Large intestine (tissue), 3 donors: Measurements from ENCODE around the gene ZNF784. TPM values are rescaled to one million over a fixed set of nuclear protein-coding genes. Genes with fewer than 3 reads are reported as not detected.

ENCODE experiments used
- DNase-seq, 2 donors: peaks; one replicate each; pipeline versions ENCODE4 v3.0.0 to v3.0.0-alpha.2; 2013
- H3K27ac ChIP-seq: one replicate; pipeline ENCODE4 v1.5.1; 2013; ENCODE audit warnings: low read length
- H3K27me3 ChIP-seq: 2 replicates; pipeline ENCODE4 v1.6.1; 2013; ENCODE audit warnings: low read length; ENCODE audit not compliant: control insufficient read depth, insufficient read depth
- H3K36me3 ChIP-seq: 2 replicates; pipeline ENCODE4 v1.6.1; 2013; ENCODE audit warnings: low read length; ENCODE audit not compliant: control insufficient read depth, insufficient read depth
- H3K4me1 ChIP-seq: one replicate; pipeline ENCODE4 v1.6.1; 2013; ENCODE audit warnings: low read length; ENCODE audit not compliant: control insufficient read depth, insufficient read depth
- H3K4me3 ChIP-seq: one replicate; pipeline ENCODE4 v1.5.1; 2013; ENCODE audit warnings: low read length
- H3K9me3 ChIP-seq: one replicate; pipeline ENCODE4 v1.6.1; 2013; ENCODE audit warnings: mild to moderate bottlenecking, low read depth, low read length, moderate library complexity; ENCODE audit not compliant: control insufficient read depth
- WGBS: methylation state at CpG from one replicate; pipeline ENCODE4 v1.1.5; 2013; ENCODE audit warnings: low lambda C conversion rate; ENCODE audit not compliant: insufficient coverage; 5-methylcytosine and 5-hydroxymethylcytosine counted together
- polyA plus RNA-seq: library from polyadenylated mRNA; unstranded; fragments of 120-200 nt; gene quantifications from one replicate; pipeline ENCODE4 v1.2.1, GENCODE V29; 2013

Gene ZNF784
- polyA plus RNA-seq, 1 donor: 15.6 TPM

DNA sequence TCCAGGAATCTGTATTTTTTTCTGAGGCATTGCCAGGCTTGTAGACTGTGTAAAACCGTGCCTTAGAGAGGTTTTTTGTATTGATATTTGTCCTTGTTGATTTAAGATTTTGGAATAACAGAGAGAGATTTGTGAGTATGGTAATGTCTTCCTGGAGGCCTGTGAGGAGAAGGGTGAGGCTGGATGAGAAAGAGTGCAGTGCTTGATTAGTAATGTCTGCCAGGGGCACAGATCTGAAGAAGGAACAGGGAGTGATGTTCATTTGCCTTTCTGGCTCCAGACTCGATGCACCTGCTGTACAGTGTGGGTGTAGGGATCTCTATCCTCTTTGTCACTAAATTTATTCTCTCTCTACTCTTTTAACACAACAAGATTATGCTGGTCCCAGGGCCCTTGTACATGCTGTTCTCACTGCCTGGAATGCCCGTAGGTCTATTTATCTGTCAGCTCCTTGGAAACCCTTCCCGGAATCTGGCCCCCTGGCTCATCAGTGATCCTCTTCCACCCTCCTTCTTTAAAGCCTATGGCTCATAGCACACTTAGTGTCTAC is 29.3 kb downstream of the ZNF784 start:
- DNase-seq: no peak
- Histone ChIP-seq H3K9me3 (peaks cover 4% of the 10 kb centered on the region), H3K27me3 (no peaks in the 10 kb centered on the region), H3K4me3 (no peak overlapping the region), H3K36me3 (peaks cover 34% of the 10 kb centered on the region), H3K27ac (no peak overlapping the region), H3K4me1 (no peaks in the 10 kb centered on the region)
- no CpG with 5 or more reads among the region's 4 CpGs for WGBS

DNA sequence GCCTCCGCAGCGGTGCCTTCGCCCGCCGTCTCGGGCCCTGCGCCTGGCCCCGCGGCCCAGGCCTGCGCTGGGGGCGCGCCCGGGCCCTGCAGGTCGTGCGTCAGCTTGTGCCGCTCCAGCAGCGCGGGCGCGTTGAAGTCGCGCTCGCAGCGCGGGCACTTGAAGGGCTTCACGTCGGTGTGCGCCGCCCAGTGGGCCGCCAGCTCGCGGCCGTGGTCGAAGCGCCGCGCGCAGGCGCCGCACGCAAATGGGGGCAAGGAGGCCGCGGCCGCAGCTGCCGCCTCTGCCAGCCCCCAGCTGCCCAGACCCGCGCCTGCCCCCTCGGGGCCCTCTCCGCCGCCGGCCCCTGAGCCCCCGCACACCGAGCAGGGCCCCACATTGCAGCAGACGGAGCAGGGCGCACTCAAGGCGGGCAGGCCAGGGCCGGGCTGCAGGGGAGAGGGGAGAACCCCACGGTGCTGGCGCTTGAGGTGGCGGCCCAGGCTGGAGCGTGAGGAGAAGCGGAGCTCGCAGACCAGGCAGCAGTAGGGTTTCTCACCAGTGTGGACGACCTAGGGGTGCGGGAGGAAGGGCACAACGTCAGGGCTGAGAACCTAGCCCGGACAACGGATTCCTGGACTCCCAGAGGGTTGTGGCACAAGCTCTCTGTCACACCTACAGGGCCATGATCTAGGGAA is 31.1 kb downstream of the ZNF784 start:
- no peaks in the 10 kb centered on the region for H3K4me1 ChIP-seq
- H3K36me3 ChIP-seq: peaks cover 34% of the 10 kb centered on the region
- H3K27ac ChIP-seq: no peak overlapping the region
- H3K27me3 ChIP-seq: no peaks in the 10 kb centered on the region
- WGBS: no CpG with 5 or more reads among the region's 68 CpGs
- no peak overlapping the region for H3K4me3 ChIP-seq
- DNase-seq: no peak
- no peaks in the 10 kb centered on the region for H3K9me3 ChIP-seq

DNA sequence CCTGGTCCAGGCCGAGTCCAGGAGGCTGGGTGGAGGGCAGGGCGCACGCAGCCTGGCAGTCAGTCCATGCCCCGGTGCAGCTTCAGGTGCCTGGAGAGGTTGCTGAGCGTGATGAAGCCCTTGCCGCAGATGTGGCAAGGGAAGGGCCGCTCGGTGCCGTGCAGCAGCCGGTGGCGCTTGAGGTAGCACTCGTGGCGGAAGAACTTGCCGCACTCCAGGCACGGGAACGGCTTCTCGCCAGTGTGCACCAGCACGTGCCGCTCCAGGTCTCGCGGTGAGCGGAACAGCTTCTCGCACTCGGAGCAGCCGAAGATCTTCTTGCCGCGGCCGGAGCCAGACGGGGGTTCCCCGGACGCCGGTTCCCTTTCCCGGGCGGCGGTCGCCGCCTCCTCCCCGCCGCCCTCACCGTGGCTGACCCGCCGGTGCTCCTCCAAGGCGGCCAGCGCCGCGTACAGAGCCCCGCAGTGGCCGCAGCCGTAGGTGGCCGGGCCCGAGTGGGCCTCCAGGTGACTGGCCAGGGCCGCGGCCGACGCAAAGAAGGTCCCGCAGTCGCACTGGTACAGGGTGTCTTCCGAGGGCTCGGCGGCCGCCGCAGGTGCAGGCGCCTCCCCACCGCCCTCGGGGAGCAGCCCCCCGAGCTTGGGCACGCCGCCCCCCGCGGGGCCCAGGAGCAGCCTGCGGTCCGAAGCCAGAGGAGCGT is 31.8 kb downstream of the ZNF784 start:
- DNase-seq: no peak
- no peak overlapping the region for H3K4me3 ChIP-seq
- H3K4me1 ChIP-seq: no peaks in the 10 kb centered on the region
- H3K27ac ChIP-seq: no peak overlapping the region
- H3K27me3 ChIP-seq: no peaks in the 10 kb centered on the region
- no CpG with 5 or more reads among the region's 73 CpGs for WGBS
- peaks cover 33% of the 10 kb centered on the region for H3K36me3 ChIP-seq
- no peaks in the 10 kb centered on the region for H3K9me3 ChIP-seq

GRCh38 chr19:55591555-55591954 is 32.8 kb downstream of the ZNF784 start:
- no peaks in the 10 kb centered on the region for H3K27me3 ChIP-seq
- H3K9me3 ChIP-seq: no peaks in the 10 kb centered on the region
- peaks cover 28% of the 10 kb centered on the region for H3K36me3 ChIP-seq
- WGBS: no CpG with 5 or more reads among the region's 10 CpGs
- H3K4me3 ChIP-seq: no peak overlapping the region
- peaks cover 7% of the 10 kb centered on the region for H3K4me1 ChIP-seq
- H3K27ac ChIP-seq: no peak overlapping the region
- no peak for DNase-seq

DNA sequence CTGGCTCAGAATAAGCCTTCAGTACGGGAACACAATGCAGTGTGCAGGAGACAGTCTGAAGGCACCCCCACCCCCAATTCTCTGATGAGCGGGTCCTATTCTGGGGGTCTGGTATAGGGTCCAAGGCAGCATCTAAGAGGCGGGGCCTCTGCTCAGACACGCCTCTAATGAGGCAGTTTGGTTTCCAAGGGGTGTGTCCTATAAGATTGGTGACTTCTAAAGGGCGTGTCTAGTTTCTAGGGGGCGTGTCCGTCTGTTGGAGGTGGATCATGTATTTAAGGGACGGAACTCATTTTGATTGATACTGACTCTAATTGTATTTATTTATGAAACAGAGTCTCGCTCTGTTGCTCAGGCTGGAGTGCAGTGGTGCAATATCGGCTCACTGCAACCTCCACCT is 33.7 kb downstream of the ZNF784 start:
- Histone ChIP-seq H3K36me3 (peaks cover 19% of the 10 kb centered on the region), H3K9me3 (no peaks in the 10 kb centered on the region), H3K27ac (no peak overlapping the region), H3K4me3 (no peak overlapping the region), H3K27me3 (no peaks in the 10 kb centered on the region), H3K4me1 (peaks cover 12% of the 10 kb centered on the region)
- DNase-seq: no peak
- no CpG with 5 or more reads among the region's 10 CpGs for WGBS

DNA sequence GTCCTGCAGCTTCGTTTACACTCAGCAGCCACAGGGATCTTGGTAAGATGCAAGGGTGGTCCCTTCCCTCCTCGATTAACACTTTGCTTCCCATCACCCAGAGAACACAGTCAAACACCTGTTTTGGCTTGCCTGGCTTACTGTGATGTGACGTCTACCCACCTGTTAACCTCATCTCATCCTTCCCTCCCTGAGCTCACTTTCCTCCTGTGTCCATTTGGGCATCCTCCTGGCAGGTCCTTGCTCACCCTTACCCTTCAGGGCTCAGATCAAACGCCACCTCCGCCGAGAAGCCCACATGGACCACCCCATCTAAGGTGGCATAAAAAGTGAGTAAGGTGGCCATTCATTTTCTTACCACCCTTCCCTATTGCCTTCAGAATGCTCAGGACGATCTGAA is 34.3 kb downstream of the ZNF784 start:
- no peaks in the 10 kb centered on the region for H3K27me3 ChIP-seq
- H3K4me3 ChIP-seq: no peak overlapping the region
- WGBS: no CpG with 5 or more reads among the region's 7 CpGs
- H3K4me1 ChIP-seq: peaks cover 15% of the 10 kb centered on the region
- H3K27ac ChIP-seq: no peak overlapping the region
- peaks cover 14% of the 10 kb centered on the region for H3K36me3 ChIP-seq
- no peak for DNase-seq
- no peaks in the 10 kb centered on the region for H3K9me3 ChIP-seq

- H3K36me3 ChIP-seq: peaks cover 12% of the 10 kb centered on the region
- no peak overlapping the region for H3K4me3 ChIP-seq
- no peaks in the 10 kb centered on the region for H3K27me3 ChIP-seq
- H3K9me3 ChIP-seq: no peaks in the 10 kb centered on the region
- peaks cover 15% of the 10 kb centered on the region for H3K4me1 ChIP-seq
- no CpG with 5 or more reads among the region's 8 CpGs for WGBS
- H3K27ac ChIP-seq: no peak overlapping the region
- no peak for DNase-seq
Measured at GRCh38 chr19:55588738-55589137, 35.6 kb downstream of the ZNF784 start.

GRCh38 chr19:55586976-55587668 is 37.2 kb downstream of the ZNF784 start:
- Histone ChIP-seq H3K36me3 (peaks cover 5% of the 10 kb centered on the region), H3K4me1 (peaks cover 15% of the 10 kb centered on the region), H3K9me3 (no peaks in the 10 kb centered on the region), H3K27ac (peak overlapping the region; percentile 73), H3K4me3 (peak overlapping the region; percentile 49), H3K27me3 (no peaks in the 10 kb centered on the region)
- peak; percentile 96 to 97 for DNase-seq
- 0% methylated on average over 1 of the region's 40 CpGs for WGBS

- DNase-seq: peak; percentile 78 to 87
- no peaks in the 10 kb centered on the region for H3K9me3 ChIP-seq
- peak overlapping the region; percentile 76 for H3K27ac ChIP-seq
- peaks cover 27% of the 10 kb centered on the region for H3K4me1 ChIP-seq
- 0% methylated on average over 5 of the region's 36 CpGs for WGBS
- no peaks in the 10 kb centered on the region for H3K36me3 ChIP-seq
- H3K27me3 ChIP-seq: no peaks in the 10 kb centered on the region
- H3K4me3 ChIP-seq: peak overlapping the region; percentile 51
Measured at GRCh38 chr19:55585658-55586339, 38.6 kb downstream of the ZNF784 start.

GRCh38 chr19:55584871-55585270 is 39.5 kb downstream of the ZNF784 start:
- no CpG with 5 or more reads among the region's 11 CpGs for WGBS
- Histone ChIP-seq H3K4me1 (peaks cover 27% of the 10 kb centered on the region), H3K27ac (no peak overlapping the region), H3K36me3 (no peaks in the 10 kb centered on the region), H3K9me3 (no peaks in the 10 kb centered on the region), H3K4me3 (no peak overlapping the region), H3K27me3 (no peaks in the 10 kb centered on the region)
- no peak for DNase-seq
